GM13977 (cell line): ENCODE results near the gene AEBP2.
"Not testable (repeated sequence)": the region's sequence is repeated elsewhere in the genome, so short reads cannot be mapped to it uniquely, and the experiment has no call there.

ENCODE experiments used
- DNase-seq: peaks from one replicate; pipeline ENCODE4 v3.0.0; 2012; ENCODE audit warnings: low spot score
- CTCF ChIP-seq: IDR thresholded peaks from 2 replicates; pipeline ENCODE4 v1.5.1; 2012; ENCODE audit warnings: mild to moderate bottlenecking, control low read depth; ENCODE audit not compliant: insufficient read depth; ENCODE audit errors: extremely low read depth, missing control alignments
- in situ Hi-C: fragments of 300-500 bp; cut with MboI; formaldehyde crosslinking; loops from one replicate; pipeline ENCODE4 v1.12.0; 2022; ENCODE audit warnings: low sequenced_read_pairs, low pct_unique_long_range_greater_than_20kb, mixed read lengths, inconsistent platforms; ENCODE audit not compliant: unreplicated experiment

The AEBP2 gene, protein sequence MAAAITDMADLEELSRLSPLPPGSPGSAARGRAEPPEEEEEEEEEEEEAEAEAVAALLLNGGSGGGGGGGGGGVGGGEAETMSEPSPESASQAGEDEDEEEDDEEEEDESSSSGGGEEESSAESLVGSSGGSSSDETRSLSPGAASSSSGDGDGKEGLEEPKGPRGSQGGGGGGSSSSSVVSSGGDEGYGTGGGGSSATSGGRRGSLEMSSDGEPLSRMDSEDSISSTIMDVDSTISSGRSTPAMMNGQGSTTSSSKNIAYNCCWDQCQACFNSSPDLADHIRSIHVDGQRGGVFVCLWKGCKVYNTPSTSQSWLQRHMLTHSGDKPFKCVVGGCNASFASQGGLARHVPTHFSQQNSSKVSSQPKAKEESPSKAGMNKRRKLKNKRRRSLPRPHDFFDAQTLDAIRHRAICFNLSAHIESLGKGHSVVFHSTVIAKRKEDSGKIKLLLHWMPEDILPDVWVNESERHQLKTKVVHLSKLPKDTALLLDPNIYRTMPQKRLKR

GRCh38 chr12:19439059-19440018 is at the start of gene AEBP2:
Gene AEBP2, plus strand, starts transcription at chr12:19439492. Its CDS starts 208 bp downstream, at chr12:19439700.
- in situ Hi-C loops = no loop called here
- TF ChIP-seq CTCF = no peak
- peak; percentile 96 for DNase-seq

DNA sequence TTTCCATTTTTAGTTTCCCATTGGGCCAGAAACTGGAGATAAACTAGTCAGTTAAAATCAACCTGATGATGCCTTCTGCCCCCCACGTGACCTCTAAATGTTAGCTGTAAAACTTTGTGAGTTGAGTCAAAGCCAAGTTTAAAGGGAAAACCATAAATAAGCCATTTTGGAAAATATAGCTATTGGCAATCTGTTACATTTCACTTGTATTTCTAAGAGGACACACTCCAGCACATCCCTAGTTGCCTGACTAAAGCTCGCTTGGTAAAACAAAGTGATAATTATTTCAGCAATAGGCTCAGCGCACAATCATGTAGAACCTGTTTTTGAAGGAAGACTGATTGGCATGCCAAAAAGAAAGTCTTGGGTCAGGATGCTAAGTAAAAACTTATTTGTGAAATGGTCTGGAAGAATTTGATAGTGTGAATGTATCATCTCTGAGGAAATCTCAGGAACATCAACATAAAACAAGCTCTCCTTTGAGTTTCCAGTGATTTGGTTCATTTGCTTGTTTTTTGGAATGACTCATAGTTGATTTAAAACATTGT is 49.2 kb upstream of the AEBP2 start:
- in situ Hi-C loops = no loop called here
- TF ChIP-seq CTCF = no peak
- no peak for DNase-seq

GRCh38 chr12:19392644-19393043 is 46.6 kb upstream of the AEBP2 start:
- DNase-seq, in situ Hi-C loops: not testable (repeated sequence)

- DNase-seq = no peak
- in situ Hi-C loops = no loop called here
Measured at GRCh38 chr12:19394385-19394784, 44.9 kb upstream of the AEBP2 start.

GRCh38 chr12:19397534-19397933 is 41.8 kb upstream of the AEBP2 start:
- TF ChIP-seq CTCF = no peak
- in situ Hi-C loops = no loop called here
- DNase-seq = no peak

More at GRCh38 chr12:19394385-19394784, 44.9 kb upstream of the AEBP2 start:
- no peak for TF ChIP-seq CTCF

DNA sequence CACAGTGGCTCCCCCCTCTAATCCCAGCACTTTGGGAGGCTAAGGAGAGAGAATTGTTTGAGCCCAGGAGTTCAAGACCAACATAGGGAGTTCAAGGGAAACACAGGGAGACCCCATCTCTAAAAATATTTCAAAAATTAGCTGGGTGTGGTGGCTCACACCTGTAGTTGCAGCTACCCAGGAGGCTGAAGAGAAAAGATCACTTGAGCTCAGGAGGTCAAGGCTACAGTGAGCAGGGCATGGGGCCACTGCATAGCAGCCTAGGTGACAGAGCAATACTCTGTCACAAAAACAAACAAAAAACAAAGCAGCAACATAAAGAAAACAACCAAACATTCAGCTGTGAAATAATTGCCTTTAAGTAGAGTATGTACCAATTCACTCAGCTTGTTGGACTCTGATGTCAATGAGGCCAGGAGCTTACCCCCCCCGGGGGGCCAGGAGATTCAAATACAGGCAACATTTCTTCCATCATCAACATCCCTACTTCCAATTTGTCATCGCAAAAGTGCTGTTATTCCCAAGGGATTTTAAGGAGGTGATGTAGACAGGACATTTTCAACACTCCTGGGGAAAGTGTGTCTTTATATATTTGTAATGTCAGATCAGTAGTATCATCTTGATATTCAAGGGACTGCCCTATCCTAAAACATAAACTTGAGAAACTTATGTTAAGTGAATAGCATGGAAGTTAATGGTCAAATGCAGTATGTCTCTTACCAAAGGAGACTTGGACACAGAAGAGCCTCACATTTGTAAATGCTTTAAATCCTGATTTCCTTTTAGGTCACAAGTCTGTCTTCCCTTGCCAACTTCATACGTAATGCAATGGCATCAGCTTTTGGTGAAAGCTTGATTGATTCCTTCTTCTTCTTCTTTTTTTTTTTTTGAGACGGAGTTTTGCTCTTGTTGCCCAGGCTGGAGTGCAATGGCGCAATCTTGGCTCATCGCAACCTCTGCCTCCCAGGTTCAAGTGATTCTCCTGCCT is 40.6 kb upstream of the AEBP2 start:
- in situ Hi-C loops = no loop called here
- TF ChIP-seq CTCF = no peak
- DNase-seq = no peak

- DNase-seq, in situ Hi-C loops: not testable (repeated sequence)
Measured at GRCh38 chr12:19400649-19401285, 38.5 kb upstream of the AEBP2 start.
